Natural killer cell (primary cell): ENCODE measurements around the gene COQ8B. TPM values are rescaled to one million over a fixed set of nuclear protein-coding genes. Genes with fewer than 3 reads are reported as not detected.
A peak's percentile ranks its signal among the peaks of the same experiment; 100 is the strongest.

ENCODE experiments used
- ATAC-seq, 3 donors: fragments of 150-1000 bp in 2 of 3; fragments of 200-7000 bp in 1 of 3; cut with Tn5 transposase; 1 replicate in 1 of 3; 2 replicates in 2 of 3; pipeline ENCODE4 v1.10.0; 2021; ENCODE audit warnings: mild to moderate bottlenecking in 2 of 3, moderate library complexity in 2 of 3
- DNase-seq, 2 donors: peaks; one replicate each; pipeline versions ENCODE4 v3.0.0 to v3.0.0-alpha.2; 2013 to 2021; ENCODE audit warnings: mixed read lengths in 1 of 2
- H3K27ac ChIP-seq: one replicate; pipeline ENCODE4 v1.5.1; 2013; ENCODE audit warnings: mild to moderate bottlenecking, low read length
- H3K27me3 ChIP-seq: one replicate; pipeline ENCODE4 v1.6.1; 2013; ENCODE audit warnings: low read length; ENCODE audit not compliant: control insufficient read depth, insufficient read depth
- H3K36me3 ChIP-seq: one replicate; pipeline ENCODE4 v1.6.1; 2013; ENCODE audit warnings: low read length; ENCODE audit not compliant: control insufficient read depth, insufficient read depth
- H3K4me1 ChIP-seq: one replicate; pipeline ENCODE4 v1.6.1; 2013; ENCODE audit warnings: low read length; ENCODE audit not compliant: control insufficient read depth, insufficient read depth
- H3K4me3 ChIP-seq: one replicate; pipeline ENCODE4 v1.5.1; 2013; ENCODE audit warnings: low read length
- H3K9me3 ChIP-seq: one replicate; pipeline ENCODE4 v1.6.1; 2013; ENCODE audit warnings: low read length; ENCODE audit not compliant: control insufficient read depth, insufficient read depth
- H3K27ac Mint-ChIP-seq, 2 donors: one replicate each; pipeline ENCODE4 v1.8.0; 2022; ENCODE audit warnings: mild to moderate bottlenecking in 2 of 2, mixed read lengths in 2 of 2, moderate library complexity in 1 of 2
- H3K27me3 Mint-ChIP-seq, 2 donors: one replicate each; pipeline ENCODE4 v1.8.0; 2022; ENCODE audit warnings: low read depth in 2 of 2, mixed read lengths in 2 of 2
- H3K36me3 Mint-ChIP-seq: one replicate; pipeline ENCODE4 v1.8.0; 2022; ENCODE audit warnings: mixed read lengths
- H3K4me1 Mint-ChIP-seq, 2 donors: one replicate each; pipeline ENCODE4 v1.8.0; 2022; ENCODE audit warnings: mixed read lengths in 2 of 2
- H3K4me3 Mint-ChIP-seq: one replicate; pipeline ENCODE4 v1.8.0; 2022; ENCODE audit warnings: mild to moderate bottlenecking, moderate library complexity, mixed read lengths
- H3K9me3 Mint-ChIP-seq, 2 donors: one replicate each; pipeline ENCODE4 v1.8.0; 2022; ENCODE audit warnings: mixed read lengths in 2 of 2
- WGBS: methylation state at CpG from one replicate; pipeline ENCODE4 v1.1.7; 2013; ENCODE audit warnings: missing lambda C conversion rate; ENCODE audit not compliant: insufficient coverage; 5-methylcytosine and 5-hydroxymethylcytosine counted together
- intact Hi-C: fragments of 100-400 bp; cut with micrococcal nuclease; formaldehyde crosslinking; loops from one replicate; pipeline ENCODE4 v1.14.2; 2022
- total RNA-seq, 4 donors: library from RNA; stranded (reverse); fragments of 120-200 nt in 1 of 4; gene quantifications; one replicate each; pipeline versions ENCODE4 v1.2.3 to v1.2.4, GENCODE V29; 2013 to 2022
- TF ChIP-seq, protein P1 (sequence below): fragments of 200-600 bp; IDR thresholded peaks from one replicate; pipeline ENCODE4 v1.8.0; 2022; ENCODE audit warnings: antibody characterized with exemption

The COQ8B gene
- total RNA-seq, 3 donors from 2014 or later (not counting 1 experiment from before 2014, with no cell fraction given), result 31.8 to 46.7 (median 39.6) TPM

DNA sequence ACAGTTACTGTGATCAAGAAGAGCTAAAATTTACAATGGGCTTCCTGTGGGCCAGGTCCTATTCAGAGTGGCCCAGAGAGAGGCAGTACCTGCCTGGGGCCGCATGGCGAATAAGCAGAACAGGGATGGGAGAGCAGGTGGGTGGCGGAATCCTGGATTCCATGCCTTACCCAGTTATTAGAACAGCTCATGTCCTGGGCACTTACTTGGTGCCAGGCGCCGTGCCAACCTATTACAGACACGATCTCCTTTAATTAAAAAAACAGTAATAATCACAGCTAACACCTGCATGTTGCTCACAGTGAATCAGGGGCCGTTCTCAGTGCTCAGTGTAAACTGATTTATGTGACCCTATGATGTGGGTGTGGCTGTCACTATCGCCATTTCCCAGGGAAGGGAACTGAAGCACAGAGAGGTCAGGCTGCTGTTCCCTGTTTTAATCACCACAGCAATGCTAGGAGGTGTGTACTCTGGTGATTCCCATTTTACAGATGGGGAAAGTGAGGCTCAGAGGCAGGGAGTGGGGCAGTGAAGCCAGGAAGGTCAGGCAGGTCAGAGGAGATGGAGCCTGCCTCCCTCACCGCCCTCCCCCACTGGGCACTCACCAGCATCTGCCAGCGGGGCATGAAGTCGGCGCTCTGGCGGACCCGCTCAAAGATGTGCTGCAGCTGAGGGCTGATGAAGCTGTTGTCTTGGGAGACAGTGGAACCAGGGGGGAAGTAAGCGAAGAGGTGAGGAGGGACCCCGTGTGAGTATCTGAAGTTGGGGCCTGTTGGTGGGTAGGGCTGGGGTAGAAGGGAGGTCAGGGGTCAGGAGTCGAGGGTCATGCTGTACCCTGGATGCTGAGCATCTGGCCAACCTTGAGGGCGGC, 12.0 kb downstream of the COQ8B start:
- no peak overlapping the region for H3K4me3 Mint-ChIP-seq
- peaks cover 60% of the 10 kb centered on the region for H3K36me3 ChIP-seq
- H3K9me3 Mint-ChIP-seq, result no peaks in the 10 kb centered on the region
- H3K4me1 ChIP-seq, result no peaks in the 10 kb centered on the region
- 95% methylated on average over 17 of the region's 18 CpGs for WGBS
- TF ChIP-seq, protein P1, sequence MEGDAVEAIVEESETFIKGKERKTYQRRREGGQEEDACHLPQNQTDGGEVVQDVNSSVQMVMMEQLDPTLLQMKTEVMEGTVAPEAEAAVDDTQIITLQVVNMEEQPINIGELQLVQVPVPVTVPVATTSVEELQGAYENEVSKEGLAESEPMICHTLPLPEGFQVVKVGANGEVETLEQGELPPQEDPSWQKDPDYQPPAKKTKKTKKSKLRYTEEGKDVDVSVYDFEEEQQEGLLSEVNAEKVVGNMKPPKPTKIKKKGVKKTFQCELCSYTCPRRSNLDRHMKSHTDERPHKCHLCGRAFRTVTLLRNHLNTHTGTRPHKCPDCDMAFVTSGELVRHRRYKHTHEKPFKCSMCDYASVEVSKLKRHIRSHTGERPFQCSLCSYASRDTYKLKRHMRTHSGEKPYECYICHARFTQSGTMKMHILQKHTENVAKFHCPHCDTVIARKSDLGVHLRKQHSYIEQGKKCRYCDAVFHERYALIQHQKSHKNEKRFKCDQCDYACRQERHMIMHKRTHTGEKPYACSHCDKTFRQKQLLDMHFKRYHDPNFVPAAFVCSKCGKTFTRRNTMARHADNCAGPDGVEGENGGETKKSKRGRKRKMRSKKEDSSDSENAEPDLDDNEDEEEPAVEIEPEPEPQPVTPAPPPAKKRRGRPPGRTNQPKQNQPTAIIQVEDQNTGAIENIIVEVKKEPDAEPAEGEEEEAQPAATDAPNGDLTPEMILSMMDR, result no peak
- no peaks in the 10 kb centered on the region for H3K9me3 ChIP-seq
- DNase-seq (no peak), ATAC-seq (no peak)
- H3K4me1 Mint-ChIP-seq, result peaks cover 0 to 13% of the 10 kb centered on the region in 2 donors
- H3K27ac Mint-ChIP-seq, result no peak overlapping the region
- H3K36me3 Mint-ChIP-seq, result peaks cover 13% of the 10 kb centered on the region
- H3K27ac ChIP-seq, result no peak overlapping the region
- no peak overlapping the region for H3K4me3 ChIP-seq
- H3K27me3 Mint-ChIP-seq, result no peaks in the 10 kb centered on the region
- intact Hi-C loops, result no loop called here
- no peaks in the 10 kb centered on the region for H3K27me3 ChIP-seq

DNA sequence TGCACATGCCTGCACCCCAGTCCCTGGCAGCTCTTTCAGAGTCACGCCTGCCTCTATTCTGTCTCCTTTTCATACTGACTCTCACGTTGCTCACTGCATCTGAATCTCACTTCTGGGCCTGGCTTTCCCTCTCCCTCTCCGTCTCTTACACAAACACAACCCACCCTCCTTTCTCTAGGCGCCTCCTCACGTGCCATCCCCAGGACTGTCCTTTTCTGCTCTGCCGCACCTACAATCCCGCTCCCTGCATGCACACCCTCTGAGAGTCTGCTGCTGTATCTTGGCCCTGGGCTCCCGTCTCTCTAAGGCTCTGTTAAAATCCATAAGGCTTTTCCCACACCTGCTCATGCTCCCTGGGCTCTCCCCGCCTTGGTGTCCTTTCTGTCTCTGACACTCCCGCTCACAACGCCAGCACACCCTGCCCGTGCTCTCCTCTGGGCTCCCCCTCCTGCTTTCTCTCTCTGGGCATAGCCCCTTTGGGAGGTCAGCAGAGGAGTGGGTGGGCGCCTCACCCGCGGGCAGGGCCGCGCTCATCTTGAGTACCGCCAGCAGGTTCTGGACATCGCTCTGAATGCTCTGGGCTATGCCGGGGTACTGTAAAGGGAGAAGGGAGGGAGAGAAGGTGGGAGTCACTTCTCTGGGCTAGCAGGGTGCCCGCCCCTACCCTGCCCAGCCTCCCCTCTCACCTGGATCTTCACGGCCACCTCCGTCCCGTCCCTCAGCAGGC, 13.5 kb downstream of the COQ8B start:
- no peaks in the 10 kb centered on the region for H3K27me3 ChIP-seq
- Mint-ChIP-seq H3K9me3 (no peaks in the 10 kb centered on the region), H3K4me3 (no peak overlapping the region), H3K36me3 (peaks cover 7% of the 10 kb centered on the region), H3K4me1 (peaks cover 0 to 13% of the 10 kb centered on the region in 2 donors), H3K27ac (peak overlapping the region in 1 of 2 donors; percentile 48), H3K27me3 (no peaks in the 10 kb centered on the region)
- intact Hi-C loops, result no loop called here
- no peaks in the 10 kb centered on the region for H3K4me1 ChIP-seq
- TF ChIP-seq, protein P1, result no peak
- 99% methylated on average over 21 of the region's 24 CpGs for WGBS
- peaks cover 52% of the 10 kb centered on the region for H3K36me3 ChIP-seq
- no peak overlapping the region for H3K4me3 ChIP-seq
- no peak overlapping the region for H3K27ac ChIP-seq
- no peak for ATAC-seq
- DNase-seq, result no peak
- H3K9me3 ChIP-seq, result no peaks in the 10 kb centered on the region

DNA sequence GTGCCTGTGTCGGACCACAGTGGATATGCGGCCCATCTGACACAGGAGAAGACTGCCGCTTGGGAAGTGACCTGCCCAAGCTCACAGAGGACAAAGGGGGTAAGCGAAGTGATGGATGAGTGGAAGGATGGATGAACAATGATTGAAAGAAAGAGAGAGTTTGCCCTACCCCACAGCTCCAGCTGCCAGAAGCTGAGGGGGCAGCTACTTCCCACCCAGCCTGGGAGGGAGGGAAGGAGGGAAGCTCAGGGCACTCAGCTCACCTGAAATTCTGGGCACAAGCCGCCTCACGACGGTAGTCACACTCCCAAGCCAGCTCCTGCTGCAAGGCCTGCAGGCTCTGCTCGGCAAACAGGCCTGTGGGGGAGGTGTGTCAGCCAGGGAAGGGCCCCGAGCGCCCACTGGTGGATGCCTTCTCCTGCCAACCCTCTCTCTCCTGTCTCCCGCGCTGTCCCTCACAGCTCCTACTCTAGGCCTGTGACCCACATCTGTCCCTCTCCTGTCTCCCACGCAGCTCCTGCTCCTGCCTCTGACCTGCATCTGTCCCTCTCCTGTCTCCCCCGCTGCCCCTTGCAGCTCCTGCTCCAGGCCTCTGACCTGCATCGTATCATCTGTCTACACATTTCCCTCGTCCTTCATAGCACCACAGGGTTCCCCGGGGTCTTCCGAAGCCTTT, 14.2 kb downstream of the COQ8B start:
- peaks cover 51% of the 10 kb centered on the region for H3K36me3 ChIP-seq
- no peak for DNase-seq
- Mint-ChIP-seq H3K4me1 (peaks cover 0 to 9% of the 10 kb centered on the region in 2 donors), H3K4me3 (no peak overlapping the region), H3K27ac (peak overlapping the region in 1 of 2 donors; percentile 48), H3K36me3 (peaks cover 7% of the 10 kb centered on the region), H3K9me3 (no peaks in the 10 kb centered on the region), H3K27me3 (no peaks in the 10 kb centered on the region)
- intact Hi-C loops, result no loop called here
- H3K4me1 ChIP-seq, result no peaks in the 10 kb centered on the region
- 91% methylated on average over 18 of the region's 18 CpGs for WGBS
- no peak for ATAC-seq
- no peaks in the 10 kb centered on the region for H3K27me3 ChIP-seq
- H3K27ac ChIP-seq, result no peak overlapping the region
- H3K4me3 ChIP-seq, result no peak overlapping the region
- TF ChIP-seq, protein P1, result no peak
- no peaks in the 10 kb centered on the region for H3K9me3 ChIP-seq
